HepG2 (cell line): ENCODE data around the gene DENND2D. TPM values are rescaled to one million over a fixed set of nuclear protein-coding genes. Genes with fewer than 3 reads are reported as not detected.

ENCODE experiments used
- ATAC-seq: fragments of 200-7000 bp; cut with Tn5 transposase; 3 replicates; pipeline ENCODE4 v1.9.1; 2020; ENCODE audit warnings: mild to moderate bottlenecking, moderate library complexity
- BruUV-seq: library from RNA; stranded (reverse); fragments of 400-500 nt; replicated peaks from 2 replicates; lab custom pipeline; 2021; lab: Mats Ljungman, UMichigan
- CTCF ChIA-PET: fragments of 300-600 bp; formaldehyde crosslinking; extraction: SDS; loops from one replicate; lab custom pipeline; 2021; ENCODE audit warnings: low total read pairs, inconsistent platforms, low intra/inter-chr PET ratio; lab: Yijun Ruan, JAX
- POLR2A ChIA-PET: fragments of 350-600 bp; sonication (Branson Sonifier 250); formaldehyde crosslinking; loops from one replicate; lab custom pipeline; 2020; ENCODE audit warnings: antibody characterized with exemption, inconsistent platforms; lab: Yijun Ruan, JAX
- DNase-seq: peaks from one replicate; pipeline ENCODE4 v3.0.0-alpha.2; 2015; ENCODE audit warnings: low spot score
- FAIRE-seq: peaks from 3 replicates; lab custom pipeline; 2011; peaks lifted over from hg19 to GRCh38; lab: Jason Lieb, UNC
- H2AFZ ChIP-seq: one replicate; pipeline ENCODE4 v1.6.1; 2011; ENCODE audit warnings: low read length, inconsistent platforms
- H3K27ac ChIP-seq: fragments of 300-600 bp; 3 replicates; pipeline ENCODE4 v1.8.0; 2011; ENCODE audit warnings: mixed run types, mild to moderate bottlenecking, mixed read lengths, low read length, inconsistent platforms; ENCODE audit not compliant: insufficient read depth; ENCODE audit errors: extremely low read length
- H3K27me3 ChIP-seq, 2 experiments: fragments of 200-600 bp in 1 of 2; 2 replicates in 1 of 2; 3 replicates in 1 of 2; pipeline versions ENCODE4 v1.6.0 to v1.8.0; 2011; ENCODE audit warnings: low read length in 2 of 2, mild to moderate bottlenecking in 2 of 2, moderate library complexity in 2 of 2, inconsistent platforms in 1 of 2; ENCODE audit not compliant: insufficient read depth in 2 of 2, control insufficient read depth in 1 of 2
- H3K36me3 ChIP-seq, 2 experiments: fragments of 200-600 bp in 1 of 2; replicated peaks in 1 of 2; 2 replicates in 1 of 2; 3 replicates in 1 of 2; pipeline versions ENCODE4 v1.5.1 to v1.8.0; 2011; ENCODE audit warnings: low read length in 2 of 2, inconsistent platforms in 1 of 2; ENCODE audit not compliant: insufficient read depth in 2 of 2, control insufficient read depth in 1 of 2
- H3K4me1 ChIP-seq: 2 replicates; pipeline ENCODE4 v1.5.1; 2012; ENCODE audit warnings: low read length, inconsistent platforms; ENCODE audit not compliant: insufficient read depth
- H3K4me2 ChIP-seq: 2 replicates; pipeline ENCODE4 v1.6.0; 2011; ENCODE audit warnings: low read depth, low read length, inconsistent platforms
- H3K4me3 ChIP-seq, 3 experiments: fragments of 200-600 bp in 1 of 3; sonication (generic), shearing (Covaris generic) in 1 of 3; replicated peaks in 1 of 3; 2 replicates each; pipeline ENCODE4 v1.5.1; 2011 to 2016; ENCODE audit warnings: low read length in 3 of 3, inconsistent platforms in 2 of 3, low read depth in 2 of 3, mild to moderate bottlenecking in 2 of 3, control low read depth in 1 of 3, mixed read lengths in 1 of 3; ENCODE audit not compliant: insufficient read depth in 1 of 3
- H3K79me2 ChIP-seq: one replicate; pipeline ENCODE4 v1.6.1; 2011; ENCODE audit warnings: low read length, inconsistent platforms; ENCODE audit not compliant: insufficient read depth
- H3K9ac ChIP-seq: 2 replicates; pipeline ENCODE4 v1.6.0; 2011; ENCODE audit warnings: mild to moderate bottlenecking, low read depth, low read length, inconsistent platforms; ENCODE audit not compliant: insufficient read depth
- H3K9me3 ChIP-seq: 2 replicates; pipeline ENCODE4 v1.5.1; 2012; ENCODE audit warnings: mild to moderate bottlenecking, low read length
- H4K20me1 ChIP-seq: 2 replicates; pipeline ENCODE4 v1.6.0; 2011; ENCODE audit warnings: inconsistent platforms, mild to moderate bottlenecking, low read length, moderate library complexity; ENCODE audit not compliant: insufficient read depth
- CBX1 ChIP-seq: IDR thresholded peaks from one replicate; pipeline ENCODE4 v1.6.1; 2016; ENCODE audit warnings: antibody characterized with exemption, low read depth
- EHMT2 ChIP-seq: fragments of 200-600 bp; sonication (generic); IDR thresholded peaks from 2 replicates; pipeline ENCODE4 v1.7.0; 2017; ENCODE audit warnings: antibody characterized with exemption, low read depth, low read length, borderline replicate concordance
- EP300 ChIP-seq, 3 experiments: sonication (generic) in 1 of 3; formaldehyde crosslinking in 1 of 3; IDR thresholded peaks; 2 replicates each; pipeline versions ENCODE4 v1.5.1 to v1.6.1; 2011 to 2020; ENCODE audit warnings: low read depth in 2 of 3, low read length in 2 of 3, borderline replicate concordance in 1 of 3, improper control_type of control experiment in 1 of 3, mild to moderate bottlenecking in 1 of 3, missing genetic modification reagents in 1 of 3, moderate library complexity in 1 of 3
- KMT2A ChIP-seq: sonication (generic); formaldehyde crosslinking; IDR thresholded peaks from 2 replicates; pipeline ENCODE4 v1.4.0; 2020; ENCODE audit warnings: missing genetic modification reagents
- NFIB ChIP-seq: sonication (generic); formaldehyde crosslinking; IDR thresholded peaks from 2 replicates; pipeline ENCODE4 v1.9.0; 2021; ENCODE audit warnings: missing genetic modification reagents, mild to moderate bottlenecking, borderline replicate concordance
- U2AF2 ChIP-seq: fragments of 200-400 bp; formaldehyde crosslinking; IDR thresholded peaks from 2 replicates; pipeline ENCODE4 v1.6.1; 2017; ENCODE audit warnings: low read depth, mild to moderate bottlenecking, low read length
- ZNF136 ChIP-seq: sonication (generic); formaldehyde crosslinking; IDR thresholded peaks from 2 replicates; pipeline ENCODE4 v1.8.1; 2022; ENCODE audit warnings: low read depth, mild to moderate bottlenecking, moderate library complexity, missing genetic modification reagents
- ZNF33B ChIP-seq: sonication (generic); formaldehyde crosslinking; IDR thresholded peaks from 2 replicates; pipeline ENCODE4 v1.5.1; 2020; ENCODE audit warnings: mild to moderate bottlenecking, missing genetic modification reagents
- ZNF383 ChIP-seq: sonication (generic); formaldehyde crosslinking; IDR thresholded peaks from 2 replicates; pipeline ENCODE4 v1.4.0; 2020; ENCODE audit warnings: missing genetic modification reagents, mild to moderate bottlenecking, borderline replicate concordance
- ZNF777 ChIP-seq: sonication (generic); formaldehyde crosslinking; IDR thresholded peaks from 2 replicates; pipeline ENCODE4 v1.4.0; 2020; ENCODE audit warnings: missing genetic modification reagents
- WGBS: methylation state at CpG from one replicate; pipeline ENCODE4 v1.1.6; 2017; ENCODE audit warnings: low lambda C conversion rate; 5-methylcytosine and 5-hydroxymethylcytosine counted together
- in situ Hi-C: cut with HindIII; loops from 2 replicates; pipeline ENCODE4 v1.10.0; 2017; ENCODE audit warnings: low pct_unique_long_range_greater_than_20kb; ENCODE audit not compliant: extremely low pct_ligation_motif_present
- intact Hi-C: fragments of 100-400 bp; cut with micrococcal nuclease; formaldehyde crosslinking; loops from one replicate; pipeline ENCODE4 v1.10.0; 2022; ENCODE audit not compliant: unreplicated experiment
- polyA plus RNA-seq, 8 experiments: library from polyadenylated mRNA; depleted of rRNA in 3 of 8; stranded (reverse) in 7 of 8; unstranded in 1 of 8; fragments of >200 nt; fragmentation: Illumina TruSeq in 4 of 8; extraction: Trizol in 4 of 8; gene quantifications; 2 replicates each; pipeline versions ENCODE4 v1.2.1 to v1.2.3, GENCODE V29; 2011 to 2016; ENCODE audit warnings: low read depth in 4 of 8, missing spikeins in 1 of 8, mixed read lengths in 1 of 8; ENCODE audit not compliant: insufficient read depth in 1 of 8
- total RNA-seq, 5 experiments: library from RNA; depleted of rRNA; stranded (reverse); fragments of >200 nt; fragmentation: Illumina TruSeq; extraction: Trizol; gene quantifications; 2 replicates each; pipeline ENCODE4 v1.2.3, GENCODE V29; 2016; ENCODE audit warnings: low read depth in 1 of 5
- TF ChIP-seq, protein P1 (sequence below): sonication (generic); formaldehyde crosslinking; IDR thresholded peaks from 2 replicates; pipeline ENCODE4 v1.8.1; 2023; ENCODE audit warnings: mild to moderate bottlenecking, missing genetic modification reagents
- TF ChIP-seq, protein P2 (sequence below): conservative IDR thresholded peaks from 2 replicates; pipeline ENCODE4 v1.6.1; 2018; ENCODE audit warnings: missing genetic modification reagents
- TF ChIP-seq, protein P3 (sequence below): sonication (generic); formaldehyde crosslinking; IDR thresholded peaks from 2 replicates; pipeline ENCODE4 v1.5.0; 2020; ENCODE audit warnings: mild to moderate bottlenecking, low read depth, missing genetic modification reagents, borderline replicate concordance

DENND2D gene
- total and polyA plus RNA-seq, 2 of the 13 experiments (the other 11 are each of a cell fraction or from before 2014, with no cell fraction given), result 0.04 TPM; not detected in 1

GRCh38 chr1:111191496-111191895, 8.9 kb downstream of the DENND2D start:
- WGBS, result 53% methylated on average over 3 of the region's 3 CpGs
- no peak overlapping the region for H3K27ac ChIP-seq
- in situ Hi-C loops, result no loop called here
- FAIRE-seq (no peak), DNase-seq (no peak)
- H3K79me2 ChIP-seq, result no peaks in the 10 kb centered on the region
- CTCF ChIA-PET, result no interaction called here
- H3K9ac ChIP-seq, result no peak overlapping the region
- H3K9me3 ChIP-seq, result no peaks in the 10 kb centered on the region
- no peak for TF ChIP-seq ZNF33B (CRISPR knock-in tag)
- TF ChIP-seq ZNF777 (CRISPR knock-in tag), result no peak
- no peak for TF ChIP-seq EP300 (IDR thresholded peaks at IDR 0.05; ENCODE audit: low read depth in 2 of 2, low read length in 2 of 2)
- TF ChIP-seq EP300 (CRISPR knock-in tag; IDR thresholded peaks at IDR 0.05; ENCODE audit: borderline replicate concordance), result no peak
- no peak for TF ChIP-seq U2AF2
- TF ChIP-seq, protein P1, sequence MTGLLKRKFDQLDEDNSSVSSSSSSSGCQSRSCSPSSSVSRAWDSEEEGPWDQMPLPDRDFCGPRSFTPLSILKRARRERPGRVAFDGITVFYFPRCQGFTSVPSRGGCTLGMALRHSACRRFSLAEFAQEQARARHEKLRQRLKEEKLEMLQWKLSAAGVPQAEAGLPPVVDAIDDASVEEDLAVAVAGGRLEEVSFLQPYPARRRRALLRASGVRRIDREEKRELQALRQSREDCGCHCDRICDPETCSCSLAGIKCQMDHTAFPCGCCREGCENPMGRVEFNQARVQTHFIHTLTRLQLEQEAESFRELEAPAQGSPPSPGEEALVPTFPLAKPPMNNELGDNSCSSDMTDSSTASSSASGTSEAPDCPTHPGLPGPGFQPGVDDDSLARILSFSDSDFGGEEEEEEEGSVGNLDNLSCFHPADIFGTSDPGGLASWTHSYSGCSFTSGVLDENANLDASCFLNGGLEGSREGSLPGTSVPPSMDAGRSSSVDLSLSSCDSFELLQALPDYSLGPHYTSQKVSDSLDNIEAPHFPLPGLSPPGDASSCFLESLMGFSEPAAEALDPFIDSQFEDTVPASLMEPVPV (CRISPR knock-in tag), result no peak
- no peak for TF ChIP-seq NFIB (CRISPR knock-in tag)
- TF ChIP-seq, protein P2, sequence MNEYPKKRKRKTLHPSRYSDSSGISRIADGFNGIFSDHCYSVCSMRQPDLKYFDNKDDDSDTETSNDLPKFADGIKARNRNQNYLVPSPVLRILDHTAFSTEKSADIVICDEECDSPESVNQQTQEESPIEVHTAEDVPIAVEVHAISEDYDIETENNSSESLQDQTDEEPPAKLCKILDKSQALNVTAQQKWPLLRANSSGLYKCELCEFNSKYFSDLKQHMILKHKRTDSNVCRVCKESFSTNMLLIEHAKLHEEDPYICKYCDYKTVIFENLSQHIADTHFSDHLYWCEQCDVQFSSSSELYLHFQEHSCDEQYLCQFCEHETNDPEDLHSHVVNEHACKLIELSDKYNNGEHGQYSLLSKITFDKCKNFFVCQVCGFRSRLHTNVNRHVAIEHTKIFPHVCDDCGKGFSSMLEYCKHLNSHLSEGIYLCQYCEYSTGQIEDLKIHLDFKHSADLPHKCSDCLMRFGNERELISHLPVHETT (CRISPR knock-in tag), result no peak
- TF ChIP-seq ZNF136 (CRISPR knock-in tag), result no peak
- TF ChIP-seq ZNF383, result no peak
- TF ChIP-seq KMT2A, result no peak
- TF ChIP-seq, protein P3, sequence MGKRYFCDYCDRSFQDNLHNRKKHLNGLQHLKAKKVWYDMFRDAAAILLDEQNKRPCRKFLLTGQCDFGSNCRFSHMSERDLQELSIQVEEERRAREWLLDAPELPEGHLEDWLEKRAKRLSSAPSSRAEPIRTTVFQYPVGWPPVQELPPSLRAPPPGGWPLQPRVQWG (CRISPR knock-in tag), result no peak
- no peak for TF ChIP-seq EHMT2
- TF ChIP-seq CBX1, result no peak
- TF ChIP-seq, all 625 proteins: peak for 0
- no peak for ATAC-seq
- peaks cover 1 to 11% of the 10 kb centered on the region in 2 experiments; a peak in 2 of 5 replicates for H3K36me3 ChIP-seq
- intact Hi-C loops, result no loop called here
- no peaks in the 10 kb centered on the region for H4K20me1 ChIP-seq
- no peak overlapping the region for H2AFZ ChIP-seq
- H3K4me2 ChIP-seq, result no peak overlapping the region
- H3K27me3 ChIP-seq, result no peaks in the 10 kb centered on the region
- H3K4me3 ChIP-seq, result no peak overlapping the region
- POLR2A ChIA-PET, result interaction anchor here (0.8 to 0.9 kb wide), 2 partner anchors 37 to 146 kb away, joined by 3 read pairs; no protein-coding TSS in a partner anchor
- BruUV-seq, result no TSS peak
- H3K4me1 ChIP-seq, result peaks cover 62% of the 10 kb centered on the region
